HepG2 (cell line): ENCODE data around the gene SLCO2B1. TPM values are rescaled to one million over a fixed set of nuclear protein-coding genes. Genes with fewer than 3 reads are reported as not detected.

Experiments used
- ATAD3A ChIP-seq: sonication (generic); formaldehyde crosslinking; IDR thresholded peaks from 2 replicates; pipeline ENCODE4 v1.4.0; 2020; ENCODE audit warnings: missing genetic modification reagents
- MTF1 ChIP-seq: sonication (generic); formaldehyde crosslinking; IDR thresholded peaks from 2 replicates; pipeline ENCODE4 v1.5.0; 2020; ENCODE audit warnings: missing genetic modification reagents
- REXO4 ChIP-seq: sonication (generic); formaldehyde crosslinking; IDR thresholded peaks from 2 replicates; pipeline ENCODE4 v1.8.0; 2022; ENCODE audit warnings: missing genetic modification reagents, mild to moderate bottlenecking, borderline replicate concordance
- SP4 ChIP-seq: sonication (generic); formaldehyde crosslinking; IDR thresholded peaks from 2 replicates; pipeline ENCODE4 v1.8.1; 2023; ENCODE audit warnings: mild to moderate bottlenecking, missing genetic modification reagents
- ZNF350 ChIP-seq: sonication (generic); formaldehyde crosslinking; IDR thresholded peaks from 2 replicates; pipeline ENCODE4 v1.4.0; 2020; ENCODE audit warnings: mild to moderate bottlenecking, low read depth, missing genetic modification reagents, borderline replicate concordance
- ZNF430 ChIP-seq: sonication (generic); formaldehyde crosslinking; IDR thresholded peaks from 2 replicates; pipeline ENCODE4 v1.9.0; 2021; ENCODE audit warnings: mild to moderate bottlenecking, missing genetic modification reagents
- ZNF501 ChIP-seq: sonication (generic); formaldehyde crosslinking; IDR thresholded peaks from 2 replicates; pipeline ENCODE4 v1.5.1; 2020; ENCODE audit warnings: mild to moderate bottlenecking, moderate library complexity, missing genetic modification reagents
- ZNF747 ChIP-seq: sonication (generic); formaldehyde crosslinking; IDR thresholded peaks from 2 replicates; pipeline ENCODE4 v1.8.1; 2023; ENCODE audit warnings: missing genetic modification reagents, mild to moderate bottlenecking, borderline replicate concordance
- ZNF782 ChIP-seq: sonication (generic); formaldehyde crosslinking; IDR thresholded peaks from 2 replicates; pipeline ENCODE4 v1.4.0; 2020; ENCODE audit warnings: missing genetic modification reagents, mild to moderate bottlenecking, borderline replicate concordance
- ZZZ3 ChIP-seq: sonication (generic); formaldehyde crosslinking; IDR thresholded peaks from 2 replicates; pipeline ENCODE4 v1.4.0; 2020; ENCODE audit warnings: missing genetic modification reagents, mild to moderate bottlenecking, borderline replicate concordance
- polyA plus RNA-seq, 8 experiments: library from polyadenylated mRNA; depleted of rRNA in 3 of 8; stranded (reverse) in 7 of 8; unstranded in 1 of 8; fragments of >200 nt; fragmentation: Illumina TruSeq in 4 of 8; extraction: Trizol in 4 of 8; gene quantifications; 2 replicates each; pipeline versions ENCODE4 v1.2.1 to v1.2.3, GENCODE V29; 2011 to 2016; ENCODE audit warnings: low read depth in 4 of 8, missing spikeins in 1 of 8, mixed read lengths in 1 of 8; ENCODE audit not compliant: insufficient read depth in 1 of 8
- total RNA-seq, 5 experiments: library from RNA; depleted of rRNA; stranded (reverse); fragments of >200 nt; fragmentation: Illumina TruSeq; extraction: Trizol; gene quantifications; 2 replicates each; pipeline ENCODE4 v1.2.3, GENCODE V29; 2016; ENCODE audit warnings: low read depth in 1 of 5
- TF ChIP-seq, protein P1 (sequence below): sonication (generic); formaldehyde crosslinking; IDR thresholded peaks from 2 replicates; pipeline ENCODE4 v1.5.1; 2020; ENCODE audit warnings: missing genetic modification reagents, mild to moderate bottlenecking, borderline replicate concordance
- TF ChIP-seq, protein P2 (sequence below): sonication (generic); IDR thresholded peaks from 2 replicates; pipeline ENCODE4 v1.6.1; 2016; ENCODE audit warnings: low read depth, borderline replicate concordance
- TF ChIP-seq, protein P3 (sequence below): sonication (generic); formaldehyde crosslinking; IDR thresholded peaks from 2 replicates; pipeline ENCODE4 v1.4.0; 2020; ENCODE audit warnings: missing genetic modification reagents
- TF ChIP-seq, protein P4 (sequence below): IDR thresholded peaks from 2 replicates; pipeline ENCODE4 v1.6.1; 2012; ENCODE audit warnings: inconsistent platforms
- TF ChIP-seq, protein P5 (sequence below): IDR thresholded peaks from 2 replicates; pipeline ENCODE4 v1.6.1; 2016; ENCODE audit warnings: mild to moderate bottlenecking
- TF ChIP-seq, protein P6 (sequence below), 2 experiments: sonication (generic) in 1 of 2; formaldehyde crosslinking in 1 of 2; IDR thresholded peaks; 2 replicates each; pipeline versions ENCODE4 v1.4.0 to v1.6.1; 2016 to 2020; ENCODE audit warnings: borderline replicate concordance in 1 of 2, low read depth in 1 of 2, mild to moderate bottlenecking in 1 of 2, missing genetic modification reagents in 1 of 2

The SLCO2B1 gene
- total and polyA plus RNA-seq, 2 of the 13 experiments (the other 11 are each of a cell fraction or from before 2014, with no cell fraction given), result 15.3 to 19.8 TPM

DNA sequence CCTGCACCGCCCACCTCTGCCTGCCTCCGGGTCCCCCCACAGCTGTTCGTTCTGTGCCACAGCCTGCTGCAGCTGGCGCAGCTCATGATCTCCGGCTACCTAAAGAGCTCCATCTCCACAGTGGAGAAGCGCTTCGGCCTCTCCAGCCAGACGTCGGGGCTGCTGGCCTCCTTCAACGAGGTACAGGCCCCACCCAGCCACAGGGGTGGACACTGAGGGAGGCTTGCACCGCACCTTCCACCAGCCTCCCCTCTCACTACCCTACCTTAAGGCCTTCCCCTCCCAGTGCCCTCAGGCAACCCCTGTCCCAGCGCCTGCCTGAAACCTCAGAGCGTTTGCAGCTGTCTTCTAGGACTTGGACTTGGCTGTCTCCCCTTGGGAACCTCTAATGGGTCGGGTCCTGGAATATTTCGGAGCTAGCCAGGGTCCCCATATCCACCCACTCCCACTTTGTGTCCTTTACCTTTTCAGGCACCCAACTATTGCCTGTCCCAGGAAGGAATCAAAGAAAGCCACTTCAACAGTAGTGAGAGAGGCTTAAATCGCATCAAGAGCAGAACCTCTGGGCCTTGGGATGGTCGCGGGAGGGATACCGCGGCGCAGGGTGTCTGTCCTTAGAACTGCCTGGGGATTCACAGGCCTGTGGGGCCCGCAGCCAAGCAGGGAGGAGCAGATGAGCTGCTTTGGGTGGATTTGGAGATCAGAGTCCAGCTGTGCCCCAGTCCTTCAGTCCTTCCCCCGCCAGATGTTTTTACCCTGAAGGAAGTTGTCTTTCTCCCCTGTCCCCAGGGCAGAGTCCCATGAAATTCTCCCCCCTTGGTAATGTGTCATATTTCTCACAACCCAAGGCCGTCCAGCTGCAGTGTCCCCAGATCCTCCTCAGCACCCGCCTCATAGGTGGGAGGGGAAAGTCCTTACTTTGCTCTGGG, 13.3 kb downstream of the SLCO2B1 start (continued):
- TF ChIP-seq, protein P1, sequence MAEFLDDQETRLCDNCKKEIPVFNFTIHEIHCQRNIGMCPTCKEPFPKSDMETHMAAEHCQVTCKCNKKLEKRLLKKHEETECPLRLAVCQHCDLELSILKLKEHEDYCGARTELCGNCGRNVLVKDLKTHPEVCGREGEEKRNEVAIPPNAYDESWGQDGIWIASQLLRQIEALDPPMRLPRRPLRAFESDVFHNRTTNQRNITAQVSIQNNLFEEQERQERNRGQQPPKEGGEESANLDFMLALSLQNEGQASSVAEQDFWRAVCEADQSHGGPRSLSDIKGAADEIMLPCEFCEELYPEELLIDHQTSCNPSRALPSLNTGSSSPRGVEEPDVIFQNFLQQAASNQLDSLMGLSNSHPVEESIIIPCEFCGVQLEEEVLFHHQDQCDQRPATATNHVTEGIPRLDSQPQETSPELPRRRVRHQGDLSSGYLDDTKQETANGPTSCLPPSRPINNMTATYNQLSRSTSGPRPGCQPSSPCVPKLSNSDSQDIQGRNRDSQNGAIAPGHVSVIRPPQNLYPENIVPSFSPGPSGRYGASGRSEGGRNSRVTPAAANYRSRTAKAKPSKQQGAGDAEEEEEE (CRISPR knock-in tag), result no peak
- TF ChIP-seq, protein P2, sequence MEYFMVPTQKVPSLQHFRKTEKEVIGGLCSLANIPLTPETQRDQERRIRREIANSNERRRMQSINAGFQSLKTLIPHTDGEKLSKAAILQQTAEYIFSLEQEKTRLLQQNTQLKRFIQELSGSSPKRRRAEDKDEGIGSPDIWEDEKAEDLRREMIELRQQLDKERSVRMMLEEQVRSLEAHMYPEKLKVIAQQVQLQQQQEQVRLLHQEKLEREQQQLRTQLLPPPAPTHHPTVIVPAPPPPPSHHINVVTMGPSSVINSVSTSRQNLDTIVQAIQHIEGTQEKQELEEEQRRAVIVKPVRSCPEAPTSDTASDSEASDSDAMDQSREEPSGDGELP, result peak; percentile 22; the same call in 1 of the 2 replicates
- TF ChIP-seq ZNF747 (CRISPR knock-in tag) (0 out of 2 replicates have a peak, but pooled peaks have one; percentile 51), MTF1 (no peak), SP4 (CRISPR knock-in tag) (0 out of 2 replicates have a peak, but pooled peaks have one; percentile 31), ZNF501 (CRISPR knock-in tag) (no peak; the same call in 1 of the 2 replicates), ZNF782 (CRISPR knock-in tag) (no peak), ATAD3A (CRISPR knock-in tag) (no peak), ZNF430 (CRISPR knock-in tag) (no peak), REXO4 (no peak), ZZZ3 (0 out of 2 replicates have a peak, but pooled peaks have one; percentile 19), ZNF350 (CRISPR knock-in tag) (peak; percentile 4; the same call in 1 of the 2 replicates)
- TF ChIP-seq, protein P3, sequence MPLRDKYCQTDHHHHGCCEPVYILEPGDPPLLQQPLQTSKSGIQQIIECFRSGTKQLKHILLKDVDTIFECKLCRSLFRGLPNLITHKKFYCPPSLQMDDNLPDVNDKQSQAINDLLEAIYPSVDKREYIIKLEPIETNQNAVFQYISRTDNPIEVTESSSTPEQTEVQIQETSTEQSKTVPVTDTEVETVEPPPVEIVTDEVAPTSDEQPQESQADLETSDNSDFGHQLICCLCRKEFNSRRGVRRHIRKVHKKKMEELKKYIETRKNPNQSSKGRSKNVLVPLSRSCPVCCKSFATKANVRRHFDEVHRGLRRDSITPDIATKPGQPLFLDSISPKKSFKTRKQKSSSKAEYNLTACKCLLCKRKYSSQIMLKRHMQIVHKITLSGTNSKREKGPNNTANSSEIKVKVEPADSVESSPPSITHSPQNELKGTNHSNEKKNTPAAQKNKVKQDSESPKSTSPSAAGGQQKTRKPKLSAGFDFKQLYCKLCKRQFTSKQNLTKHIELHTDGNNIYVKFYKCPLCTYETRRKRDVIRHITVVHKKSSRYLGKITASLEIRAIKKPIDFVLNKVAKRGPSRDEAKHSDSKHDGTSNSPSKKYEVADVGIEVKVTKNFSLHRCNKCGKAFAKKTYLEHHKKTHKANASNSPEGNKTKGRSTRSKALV (CRISPR knock-in tag), result no peak
- TF ChIP-seq, protein P4, sequence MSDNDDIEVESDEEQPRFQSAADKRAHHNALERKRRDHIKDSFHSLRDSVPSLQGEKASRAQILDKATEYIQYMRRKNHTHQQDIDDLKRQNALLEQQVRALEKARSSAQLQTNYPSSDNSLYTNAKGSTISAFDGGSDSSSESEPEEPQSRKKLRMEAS, result peak; percentile 14; the same call in 1 of the 2 replicates
- TF ChIP-seq, protein P5, sequence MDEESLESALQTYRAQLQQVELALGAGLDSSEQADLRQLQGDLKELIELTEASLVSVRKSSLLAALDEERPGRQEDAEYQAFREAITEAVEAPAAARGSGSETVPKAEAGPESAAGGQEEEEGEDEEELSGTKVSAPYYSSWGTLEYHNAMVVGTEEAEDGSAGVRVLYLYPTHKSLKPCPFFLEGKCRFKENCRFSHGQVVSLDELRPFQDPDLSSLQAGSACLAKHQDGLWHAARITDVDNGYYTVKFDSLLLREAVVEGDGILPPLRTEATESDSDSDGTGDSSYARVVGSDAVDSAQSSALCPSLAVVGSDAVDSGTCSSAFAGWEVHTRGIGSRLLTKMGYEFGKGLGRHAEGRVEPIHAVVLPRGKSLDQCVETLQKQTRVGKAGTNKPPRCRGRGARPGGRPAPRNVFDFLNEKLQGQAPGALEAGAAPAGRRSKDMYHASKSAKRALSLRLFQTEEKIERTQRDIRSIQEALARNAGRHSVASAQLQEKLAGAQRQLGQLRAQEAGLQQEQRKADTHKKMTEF (CRISPR knock-in tag), result no peak
- TF ChIP-seq, protein P6, sequence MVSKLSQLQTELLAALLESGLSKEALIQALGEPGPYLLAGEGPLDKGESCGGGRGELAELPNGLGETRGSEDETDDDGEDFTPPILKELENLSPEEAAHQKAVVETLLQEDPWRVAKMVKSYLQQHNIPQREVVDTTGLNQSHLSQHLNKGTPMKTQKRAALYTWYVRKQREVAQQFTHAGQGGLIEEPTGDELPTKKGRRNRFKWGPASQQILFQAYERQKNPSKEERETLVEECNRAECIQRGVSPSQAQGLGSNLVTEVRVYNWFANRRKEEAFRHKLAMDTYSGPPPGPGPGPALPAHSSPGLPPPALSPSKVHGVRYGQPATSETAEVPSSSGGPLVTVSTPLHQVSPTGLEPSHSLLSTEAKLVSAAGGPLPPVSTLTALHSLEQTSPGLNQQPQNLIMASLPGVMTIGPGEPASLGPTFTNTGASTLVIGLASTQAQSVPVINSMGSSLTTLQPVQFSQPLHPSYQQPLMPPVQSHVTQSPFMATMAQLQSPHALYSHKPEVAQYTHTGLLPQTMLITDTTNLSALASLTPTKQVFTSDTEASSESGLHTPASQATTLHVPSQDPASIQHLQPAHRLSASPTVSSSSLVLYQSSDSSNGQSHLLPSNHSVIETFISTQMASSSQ (IDR thresholded peaks at IDR 0.05; ENCODE audit: low read depth), result no peak
- TF ChIP-seq, protein P6 (CRISPR knock-in tag; IDR thresholded peaks at IDR 0.05; ENCODE audit: borderline replicate concordance), result 0 out of 2 replicates have a peak, but pooled peaks have one; percentile 33
